GM12878 (cell line): ENCODE data around the gene IZUMO3. TPM values are rescaled to one million over a fixed set of nuclear protein-coding genes. Genes with fewer than 3 reads are reported as not detected.

Experiments used
- ATAC-seq: fragments of 200-7000 bp; cut with Tn5 transposase; 3 replicates; pipeline ENCODE4 v1.9.1; 2020; ENCODE audit warnings: mild to moderate bottlenecking, moderate library complexity
- BruUV-seq: library from RNA; stranded (reverse); fragments of 400-500 nt; replicated peaks from 2 replicates; lab custom pipeline; 2021; lab: Mats Ljungman, UMichigan
- CTCF ChIA-PET: fragments of 300-600 bp; sonication (Branson Sonifier 250); formaldehyde crosslinking; extraction: SDS; loops from one replicate; lab custom pipeline; 2021; ENCODE audit warnings: inconsistent platforms; lab: Yijun Ruan, JAX
- POLR2A ChIA-PET: fragments of 350-600 bp; formaldehyde crosslinking; extraction: SDS; loops from one replicate; lab custom pipeline; 2021; ENCODE audit warnings: inconsistent platforms; lab: Charles Lee
- RAD21 ChIA-PET: fragments of 300-600 bp; sonication (Branson Sonifier 250); formaldehyde crosslinking; loops from one replicate; lab custom pipeline; 2023; ENCODE audit warnings: antibody characterized with exemption; ENCODE audit not compliant: unreplicated experiment; lab: Charles Lee
- SMC1A ChIA-PET: fragments of 300-600 bp; sonication (Branson Sonifier 250); formaldehyde crosslinking; loops from one replicate; lab custom pipeline; 2023; ENCODE audit not compliant: unreplicated experiment, uncharacterized antibody; lab: Charles Lee
- DNase-seq: peaks from one replicate; pipeline ENCODE4 v3.0.0-alpha.2; 2011; ENCODE audit warnings: low read depth, low spot score
- FAIRE-seq: peaks from 3 replicates; lab custom pipeline; 2011; peaks lifted over from hg19 to GRCh38; lab: Jason Lieb, UNC
- H2AFZ ChIP-seq: 2 replicates; pipeline ENCODE4 v1.6.0; 2011; ENCODE audit warnings: low read depth, low read length, control low read depth; ENCODE audit not compliant: control insufficient read depth
- H3K27ac ChIP-seq: 2 replicates; pipeline ENCODE4 v1.5.1; 2011; ENCODE audit warnings: control low read depth; ENCODE audit not compliant: control insufficient read depth, insufficient read depth
- H3K27me3 ChIP-seq, 2 experiments: replicated peaks in 1 of 2; 2 replicates each; pipeline versions ENCODE4 v1.6.0 to v1.6.1; 2011; ENCODE audit warnings: low read length in 1 of 2; ENCODE audit not compliant: control insufficient read depth in 2 of 2, insufficient read depth in 2 of 2
- H3K36me3 ChIP-seq, 2 experiments: 2 replicates each; pipeline ENCODE4 v1.5.1; 2011; ENCODE audit warnings: low read length in 1 of 2; ENCODE audit not compliant: control insufficient read depth in 2 of 2, insufficient read depth in 2 of 2
- H3K4me1 ChIP-seq: 2 replicates; pipeline ENCODE4 v1.6.1; 2011; ENCODE audit warnings: mild to moderate bottlenecking, low read length, moderate library complexity, mixed read lengths; ENCODE audit not compliant: control insufficient read depth, insufficient read depth
- H3K4me2 ChIP-seq: 2 replicates; pipeline ENCODE4 v1.6.0; 2011; ENCODE audit warnings: control low read depth; ENCODE audit not compliant: control insufficient read depth, insufficient read depth
- H3K4me3 ChIP-seq: fragments of 200-600 bp; sonication (generic); 2 replicates; pipeline ENCODE4 v1.5.1; 2016
- H3K79me2 ChIP-seq: 2 replicates; pipeline ENCODE4 v1.6.0; 2011; ENCODE audit warnings: low read length; ENCODE audit not compliant: control insufficient read depth, insufficient read depth
- H3K9ac ChIP-seq: 2 replicates; pipeline ENCODE4 v1.8.0; 2011; ENCODE audit warnings: low read length, control low read depth, mixed read lengths; ENCODE audit not compliant: control insufficient read depth, insufficient read depth
- H3K9me3 ChIP-seq: replicated peaks from 3 replicates; pipeline ENCODE4 v1.5.1; 2011; ENCODE audit warnings: mild to moderate bottlenecking, low read length; ENCODE audit not compliant: control insufficient read depth, insufficient read depth
- H4K20me1 ChIP-seq: 2 replicates; pipeline ENCODE4 v1.6.0; 2011; ENCODE audit not compliant: control insufficient read depth, insufficient read depth
- CBX5 ChIP-seq: sonication (generic); IDR thresholded peaks from 2 replicates; pipeline ENCODE4 v1.6.1; 2016; ENCODE audit warnings: low read depth, moderate library complexity, mild to moderate bottlenecking, inconsistent platforms
- CHD4 ChIP-seq: fragments of 200-600 bp; sonication (generic); IDR thresholded peaks from 2 replicates; pipeline ENCODE4 v1.6.1; 2016; ENCODE audit warnings: mild to moderate bottlenecking
- CREM ChIP-seq: IDR thresholded peaks from 2 replicates; pipeline ENCODE4 v1.6.1; 2014; ENCODE audit warnings: antibody characterized with exemption, low read depth
- EP300 ChIP-seq, 2 experiments: fragments of 150-350 bp in 1 of 2; IDR thresholded peaks; 2 replicates each; pipeline ENCODE4 v1.6.1; 2011 to 2012; ENCODE audit warnings: low read depth in 2 of 2, low read length in 2 of 2, borderline replicate concordance in 1 of 2, improper control_type of control experiment in 1 of 2, inconsistent platforms in 1 of 2; ENCODE audit not compliant: control insufficient read depth in 1 of 2
- NFXL1 ChIP-seq: fragments of 450-650 bp; IDR thresholded peaks from 2 replicates; pipeline ENCODE4 v1.6.1; 2017; ENCODE audit warnings: antibody characterized with exemption, mild to moderate bottlenecking, borderline replicate concordance
- NFYB ChIP-seq: IDR thresholded peaks from 2 replicates; pipeline ENCODE4 v1.6.1; 2011; ENCODE audit warnings: low read depth, mild to moderate bottlenecking, low read length, improper control_type of control experiment, moderate library complexity; ENCODE audit not compliant: insufficient read depth
- NR2C2 ChIP-seq: IDR thresholded peaks from 2 replicates; pipeline ENCODE4 v1.6.1; 2011; ENCODE audit warnings: borderline replicate concordance, low read depth; ENCODE audit not compliant: control insufficient read depth, insufficient read length
- NRF1 ChIP-seq: conservative IDR thresholded peaks from 2 replicates; pipeline ENCODE4 v1.6.1; 2011; ENCODE audit warnings: mild to moderate bottlenecking, low read depth, low read length, improper control_type of control experiment
- SPI1 ChIP-seq: IDR thresholded peaks from 2 replicates; pipeline ENCODE4 v1.6.1; 2011; ENCODE audit warnings: low read depth, mild to moderate bottlenecking, low read length, moderate library complexity, borderline replicate concordance; ENCODE audit not compliant: insufficient read depth
- SRF ChIP-seq, 2 experiments: IDR thresholded peaks; 2 replicates each; pipeline ENCODE4 v1.6.1; 2011; ENCODE audit warnings: low read depth in 2 of 2, low read length in 2 of 2, mild to moderate bottlenecking in 1 of 2, moderate library complexity in 1 of 2
- STAT3 ChIP-seq: IDR thresholded peaks from 2 replicates; pipeline ENCODE4 v1.6.1; 2011; ENCODE audit warnings: low read depth, low read length, improper control_type of control experiment
- TCF7 ChIP-seq: IDR thresholded peaks from 2 replicates; pipeline ENCODE4 v1.6.1; 2014; ENCODE audit warnings: antibody characterized with exemption, borderline replicate concordance
- ZNF24 ChIP-seq: fragments of 450-650 bp; IDR thresholded peaks from 2 replicates; pipeline ENCODE4 v1.6.1; 2017; ENCODE audit warnings: antibody characterized with exemption, mild to moderate bottlenecking
- ZNF274 ChIP-seq: IDR thresholded peaks from one replicate; pipeline ENCODE4 v1.8.0; 2011; ENCODE audit not compliant: insufficient read length, insufficient read depth
- WGBS: methylation state at CpG from one replicate; pipeline ENCODE4 v1.1.6; 2016; ENCODE audit warnings: low lambda C conversion rate; ENCODE audit not compliant: insufficient replicate concordance, insufficient coverage; ENCODE audit errors: missing lambda C conversion rate; 5-methylcytosine and 5-hydroxymethylcytosine counted together
- in situ Hi-C: fragments of 300-500 bp; cut with MboI; formaldehyde crosslinking; loops from 9 replicates; pipeline ENCODE4 v1.14.3; 2018; ENCODE audit warnings: mixed read lengths
- intact Hi-C: fragments of 100-400 bp; cut with micrococcal nuclease; formaldehyde crosslinking; loops from one replicate; pipeline ENCODE4 v1.14.2; 2022; ENCODE audit not compliant: unreplicated experiment
- polyA plus RNA-seq, 11 experiments: library from polyadenylated mRNA; depleted of rRNA in 4 of 11; unstranded in 6 of 11; stranded (reverse) in 5 of 11; fragments of >200 nt; fragmentation: Nextera tagmentation in 4 of 11; fragmentation: Illumina TruSeq in 1 of 11; extraction: Ambion mirVana in 4 of 11; extraction: Trizol in 1 of 11; gene quantifications; 1 replicate in 1 of 11; 2 replicates in 10 of 11; pipeline versions ENCODE4 v1.2.1 to v1.2.3, GENCODE V29; 2011 to 2016; ENCODE audit warnings: inconsistent platforms in 2 of 11, missing spikeins in 2 of 11, low read depth in 1 of 11
- total RNA-seq, 4 experiments: library from RNA; depleted of rRNA in 3 of 4; stranded (reverse); fragments of >200 nt in 3 of 4; fragmentation: Illumina TruSeq in 1 of 4; extraction: Trizol in 1 of 4; gene quantifications; 2 replicates each; pipeline versions ENCODE4 v1.2.1 to v1.2.3, GENCODE V29; 2013 to 2021
- TF ChIP-seq, protein P1 (sequence below): IDR thresholded peaks from 2 replicates; pipeline ENCODE4 v1.6.1; 2012; ENCODE audit warnings: low read depth, low read length, improper control_type of control experiment

The IZUMO3 gene
- total and polyA plus RNA-seq, 10 of the 15 experiments (the other 5 are each of a cell fraction or from before 2014, with no cell fraction given), result not detected

- Histone ChIP-seq H3K9me3 (no peaks in the 10 kb centered on the region), H3K4me3 (no peak overlapping the region), H3K4me1 (no peaks in the 10 kb centered on the region), H3K79me2 (no peaks in the 10 kb centered on the region), H4K20me1 (no peaks in the 10 kb centered on the region), H3K27me3 (no peaks in the 10 kb centered on the region), H3K36me3 (no peaks in the 10 kb centered on the region), H3K4me2 (no peak overlapping the region), H2AFZ (no peak overlapping the region), H3K9ac (no peak overlapping the region), H3K27ac (no peak overlapping the region)
- ChIA-PET POLR2A (no interaction called here), RAD21 (no interaction called here), SMC1A (interaction anchor here (1.4 kb wide), 1 partner anchor 9 kb away, joined by 4 read pairs; no protein-coding TSS in a partner anchor), CTCF (interaction anchor here (0.7 kb wide), 1 partner anchor 45 kb away, joined by 3 read pairs; no protein-coding TSS in a partner anchor)
- DNase-seq, result no peak
- 88% methylated on average over 2 of the region's 2 CpGs for WGBS
- intact Hi-C loops, result no loop called here
- ATAC-seq, result no peak
- FAIRE-seq, result no peak
- in situ Hi-C loops, result no loop called here
- BruUV-seq, result no TSS peak
- TF ChIP-seq STAT3 (no peak), NFYB (no peak), NRF1 (no peak), NR2C2 (no peak), CBX5 (no peak), CREM (no peak)
- TF ChIP-seq, protein P1, sequence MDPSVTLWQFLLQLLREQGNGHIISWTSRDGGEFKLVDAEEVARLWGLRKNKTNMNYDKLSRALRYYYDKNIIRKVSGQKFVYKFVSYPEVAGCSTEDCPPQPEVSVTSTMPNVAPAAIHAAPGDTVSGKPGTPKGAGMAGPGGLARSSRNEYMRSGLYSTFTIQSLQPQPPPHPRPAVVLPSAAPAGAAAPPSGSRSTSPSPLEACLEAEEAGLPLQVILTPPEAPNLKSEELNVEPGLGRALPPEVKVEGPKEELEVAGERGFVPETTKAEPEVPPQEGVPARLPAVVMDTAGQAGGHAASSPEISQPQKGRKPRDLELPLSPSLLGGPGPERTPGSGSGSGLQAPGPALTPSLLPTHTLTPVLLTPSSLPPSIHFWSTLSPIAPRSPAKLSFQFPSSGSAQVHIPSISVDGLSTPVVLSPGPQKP, result no peak
These were observed 26.7 kb upstream of the IZUMO3 start for GRCh38 chr9:24572406-24572805.

DNA sequence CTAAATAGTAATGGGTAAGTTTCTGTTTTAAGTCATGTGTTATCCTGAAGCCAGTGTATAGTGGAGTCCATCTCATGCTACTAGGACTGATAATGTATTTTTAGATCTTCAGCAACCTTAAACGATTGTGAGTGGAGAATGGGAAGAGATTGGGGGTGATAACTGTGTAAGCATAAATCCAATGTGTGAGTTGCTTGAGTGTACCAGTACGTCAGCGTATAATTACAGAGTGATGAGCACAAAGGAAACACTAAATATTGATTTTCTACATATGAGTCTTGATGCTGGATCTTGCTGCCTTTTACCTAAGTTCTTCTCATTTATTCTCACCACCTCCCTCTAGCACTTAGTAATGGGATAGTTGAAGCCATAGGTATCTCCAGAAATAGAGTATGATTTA, 16.3 kb upstream of the IZUMO3 start:
- ChIA-PET RAD21 (no interaction called here), SMC1A (no interaction called here), POLR2A (no interaction called here), CTCF (no interaction called here)
- FAIRE-seq (no peak), DNase-seq (no peak), ATAC-seq (no peak)
- BruUV-seq, result no TSS peak
- no peaks in the 10 kb centered on the region for H3K36me3 ChIP-seq
- H3K4me1 ChIP-seq, result no peaks in the 10 kb centered on the region
- no peak overlapping the region for H2AFZ ChIP-seq
- H3K27me3 ChIP-seq, result no peaks in the 10 kb centered on the region
- no peaks in the 10 kb centered on the region for H4K20me1 ChIP-seq
- H3K9me3 ChIP-seq, result no peaks in the 10 kb centered on the region
- intact Hi-C loops, result no loop called here
- H3K27ac ChIP-seq, result no peak overlapping the region
- in situ Hi-C loops, result no loop called here
- WGBS, result 64% methylated on average over 3 of the region's 3 CpGs
- H3K79me2 ChIP-seq, result no peaks in the 10 kb centered on the region
- H3K4me2 ChIP-seq, result no peak overlapping the region
- H3K9ac ChIP-seq, result no peak overlapping the region
- H3K4me3 ChIP-seq, result no peak overlapping the region
- TF ChIP-seq SRF (IDR thresholded peaks at IDR 0.05; ENCODE audit: low read depth in 2 of 2, low read length in 2 of 2) (no peak), CHD4 (no peak), ZNF24 (no peak), ZNF274 (no peak), NFXL1 (no peak), NFYB (no peak), TCF7 (no peak), SPI1 (no peak), EP300 (IDR thresholded peaks at IDR 0.05; ENCODE audit: borderline replicate concordance in 1 of 2, control insufficient read depth in 1 of 2, low read depth in 2 of 2, low read length in 2 of 2) (no peak)
